ENCODE measurements around the gene PROK1.

The PROK1 gene

GRCh38 chr1:110424699-110425611, 26.0 kb upstream of the PROK1 start:
- peak; percentile 40 to 49 for DNase-seq (ENCODE audit: low read depth in 2 of 2)
- TF ChIP-seq CTCF (IDR thresholded peaks at IDR 0.05; ENCODE audit: low read depth, low read length): no peak
- no peak overlapping the region for H3K4me3 ChIP-seq (replicated peaks in 1 of 2; ENCODE audit: low read depth in 2 of 2, low read length in 2 of 2)

- H3K4me3 ChIP-seq (replicated peaks in 1 of 2; ENCODE audit: low read depth in 2 of 2, low read length in 2 of 2): no peak overlapping the region
- no peak for DNase-seq (ENCODE audit: low read depth in 2 of 2)
- TF ChIP-seq CTCF (IDR thresholded peaks at IDR 0.05; ENCODE audit: low read depth, low read length): no peak
Measured at GRCh38 chr1:110425612-110426152, 25.3 kb upstream of the PROK1 start.

GRCh38 chr1:110426854-110427253, 24.1 kb upstream of the PROK1 start:
- no peak for DNase-seq (ENCODE audit: low read depth in 2 of 2)
- H3K4me3 ChIP-seq (replicated peaks in 1 of 2; ENCODE audit: low read depth in 2 of 2, low read length in 2 of 2): no peak overlapping the region
- TF ChIP-seq CTCF (IDR thresholded peaks at IDR 0.05; ENCODE audit: low read depth, low read length): no peak

- no peak overlapping the region for H3K4me3 ChIP-seq (replicated peaks in 1 of 2; ENCODE audit: low read depth in 2 of 2, low read length in 2 of 2)
- TF ChIP-seq CTCF (IDR thresholded peaks at IDR 0.05; ENCODE audit: low read depth, low read length): no peak
- DNase-seq (ENCODE audit: low read depth in 2 of 2): no peak
Measured at GRCh38 chr1:110428946-110429345, 22.0 kb upstream of the PROK1 start.

GRCh38 chr1:110430366-110430765, 20.6 kb upstream of the PROK1 start:
- no peak for TF ChIP-seq CTCF (IDR thresholded peaks at IDR 0.05; ENCODE audit: low read depth, low read length)
- no peak overlapping the region for H3K4me3 ChIP-seq (replicated peaks in 1 of 2; ENCODE audit: low read depth in 2 of 2, low read length in 2 of 2)
- DNase-seq (ENCODE audit: low read depth in 2 of 2): no peak

- TF ChIP-seq CTCF (IDR thresholded peaks at IDR 0.05; ENCODE audit: low read depth, low read length): no peak
- H3K4me3 ChIP-seq (replicated peaks in 1 of 2; ENCODE audit: low read depth in 2 of 2, low read length in 2 of 2): no peak overlapping the region
- DNase-seq (ENCODE audit: low read depth in 2 of 2): no peak
Measured at GRCh38 chr1:110430901-110431300, 20.0 kb upstream of the PROK1 start.
